Stimulated activated CD4-positive, alpha-beta T cell treated with anti-CD3 and anti-CD28 coated beads, Interleukin-1b, Interleukin-23, amount 100 ng/mL, for 4 hours (primary cell): ENCODE data around the gene PTCH1.

Experiments used
- DNase-seq, 2 donors: peaks; one replicate each; pipeline ENCODE4 v3.0.0-alpha.2; 2020; ENCODE audit warnings: low read depth in 2 of 2

Gene PTCH1

DNA sequence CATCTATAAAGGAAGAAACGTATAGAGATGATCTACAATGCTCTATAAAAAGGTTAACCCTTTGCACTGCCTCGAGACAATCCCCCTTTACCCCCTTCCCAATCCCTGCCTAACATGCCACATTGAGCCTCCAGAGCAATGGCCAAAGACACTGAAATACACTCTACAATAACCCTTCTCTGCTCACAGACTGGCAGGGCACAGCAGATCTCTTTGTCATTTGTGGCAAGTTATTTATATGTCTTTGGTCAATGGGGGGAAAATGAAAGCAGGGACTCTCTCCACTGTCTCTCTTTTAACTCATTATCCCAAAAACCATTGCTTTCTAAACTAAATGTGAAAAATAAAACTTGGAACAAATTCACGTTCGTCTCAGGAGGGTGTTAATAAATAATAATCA lies 51.7 kb downstream of the PTCH1 start:
- DNase-seq: no peak

DNA sequence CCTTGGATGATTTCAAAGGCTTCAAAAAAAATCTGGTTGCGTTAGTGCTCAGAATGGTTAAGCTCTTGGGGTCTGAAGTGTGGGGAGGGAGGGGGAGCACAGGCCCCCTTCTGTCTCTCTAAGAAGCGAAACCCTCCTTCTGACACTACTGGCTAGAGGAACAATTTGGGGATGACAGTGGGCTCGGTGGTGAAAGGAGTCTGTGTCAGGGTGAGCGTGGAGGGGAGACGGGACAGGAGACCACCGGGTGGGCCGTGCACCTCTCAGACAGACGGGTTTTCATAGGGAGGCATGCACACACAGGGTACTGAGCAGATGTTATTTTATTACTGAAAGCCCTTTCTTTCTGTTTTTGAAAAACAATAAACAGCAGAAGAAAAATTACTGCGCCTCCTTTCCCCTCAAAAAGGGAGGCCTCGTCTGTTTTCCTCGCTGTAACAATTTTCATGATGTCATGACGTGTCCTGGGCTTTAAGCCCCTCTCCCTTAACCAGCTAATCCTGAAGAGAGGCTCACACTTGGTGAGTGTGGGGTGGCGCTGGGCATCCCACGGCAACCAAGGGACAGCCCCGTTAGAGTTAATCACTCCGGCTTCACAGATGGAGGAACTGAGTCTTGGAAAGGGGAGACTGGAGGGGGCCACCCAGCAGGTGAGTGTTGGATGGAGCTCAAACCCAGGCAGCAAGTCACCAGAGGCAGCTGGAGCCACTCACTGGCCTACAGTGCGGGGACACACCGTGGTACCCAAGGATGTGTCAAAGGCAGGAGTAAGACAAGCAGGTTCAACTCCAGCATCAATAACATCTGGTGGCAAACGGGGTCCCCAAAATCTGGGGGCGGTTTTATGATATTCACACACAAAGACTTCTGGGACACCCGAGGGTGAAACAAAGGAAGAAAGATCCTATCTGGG lies 53.4 kb downstream of the PTCH1 start:
- DNase-seq: no peak

DNA sequence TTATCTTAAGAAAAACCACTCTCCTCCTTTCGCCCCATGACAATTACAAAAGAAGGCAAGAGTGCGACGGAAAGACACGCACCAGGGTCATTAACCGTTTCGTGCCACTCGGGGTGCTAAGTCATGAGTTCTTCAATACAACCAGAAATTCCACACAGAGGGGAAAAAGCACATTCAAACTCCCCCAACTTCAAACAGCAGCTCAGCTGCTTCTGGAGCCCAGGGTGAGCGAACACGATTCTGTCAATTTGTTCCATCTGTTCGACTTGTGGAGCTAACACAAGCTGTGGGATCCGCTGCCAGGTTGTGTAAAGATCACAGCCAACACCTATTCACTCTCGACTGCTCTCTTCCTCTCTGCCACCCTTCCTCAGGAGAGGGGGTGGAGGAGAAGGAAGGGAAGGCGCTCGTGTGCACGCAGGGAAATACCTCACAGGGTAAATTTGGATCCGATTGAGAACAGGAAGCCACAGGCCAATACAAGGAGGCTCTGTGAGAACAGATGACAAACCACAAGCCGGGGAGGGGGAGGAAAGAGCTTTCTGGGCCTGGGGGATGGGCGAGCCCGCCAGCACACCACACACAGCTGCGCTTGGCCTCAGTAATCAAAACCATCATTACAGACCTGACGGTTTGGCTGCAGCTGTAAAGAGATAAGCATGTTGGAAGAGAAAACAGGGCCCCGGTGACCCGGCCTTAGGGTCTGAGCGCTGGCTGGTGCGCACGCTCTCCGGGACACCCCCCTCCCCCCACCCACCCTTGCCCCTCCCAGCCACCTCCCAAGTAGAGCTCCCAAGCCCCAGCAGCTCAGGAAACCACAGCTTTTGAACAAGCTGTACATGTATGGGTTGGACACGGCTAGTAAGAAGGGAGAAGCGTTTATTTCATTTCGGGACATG lies 54.3 kb downstream of the PTCH1 start:
- DNase-seq: peak; percentile 49 to 55

DNA sequence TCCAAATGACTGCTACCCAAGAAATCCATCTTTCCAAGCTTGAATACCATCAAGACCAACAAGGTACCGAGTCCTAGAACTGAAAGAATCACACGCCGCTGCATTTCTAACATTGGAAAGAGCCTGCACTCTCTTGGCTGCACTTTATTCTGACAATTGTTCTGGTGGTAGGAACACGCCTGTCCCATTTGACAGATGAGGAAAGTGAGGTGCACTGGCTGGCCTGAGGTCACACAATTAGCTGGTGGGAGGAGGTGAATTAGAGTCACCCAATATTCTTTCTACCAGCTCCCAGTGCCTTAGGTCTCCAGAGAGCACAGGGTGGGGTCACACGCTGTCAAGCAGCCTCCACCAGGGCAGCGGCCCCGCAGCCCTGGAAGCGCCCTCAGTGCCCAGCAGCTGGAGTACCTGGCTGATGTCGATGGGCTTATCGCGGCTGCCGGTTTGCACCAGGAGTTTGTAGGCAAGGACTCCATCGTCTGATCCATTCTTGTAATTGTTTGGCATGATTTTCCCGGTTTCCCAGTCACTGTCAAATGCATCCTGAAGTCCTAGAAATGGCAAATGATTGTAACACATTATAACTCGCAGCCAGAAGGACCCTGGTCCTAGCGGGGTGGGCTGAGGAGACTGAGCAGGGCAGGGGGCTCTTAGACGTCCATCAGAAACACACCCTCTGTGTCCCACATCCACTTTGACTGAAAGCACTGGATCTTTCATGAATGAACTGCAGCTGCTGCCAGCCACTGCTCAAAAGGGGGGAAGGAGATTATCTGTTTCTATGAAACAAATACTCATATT lies 55.1 kb downstream of the PTCH1 start:
- DNase-seq: no peak

DNA sequence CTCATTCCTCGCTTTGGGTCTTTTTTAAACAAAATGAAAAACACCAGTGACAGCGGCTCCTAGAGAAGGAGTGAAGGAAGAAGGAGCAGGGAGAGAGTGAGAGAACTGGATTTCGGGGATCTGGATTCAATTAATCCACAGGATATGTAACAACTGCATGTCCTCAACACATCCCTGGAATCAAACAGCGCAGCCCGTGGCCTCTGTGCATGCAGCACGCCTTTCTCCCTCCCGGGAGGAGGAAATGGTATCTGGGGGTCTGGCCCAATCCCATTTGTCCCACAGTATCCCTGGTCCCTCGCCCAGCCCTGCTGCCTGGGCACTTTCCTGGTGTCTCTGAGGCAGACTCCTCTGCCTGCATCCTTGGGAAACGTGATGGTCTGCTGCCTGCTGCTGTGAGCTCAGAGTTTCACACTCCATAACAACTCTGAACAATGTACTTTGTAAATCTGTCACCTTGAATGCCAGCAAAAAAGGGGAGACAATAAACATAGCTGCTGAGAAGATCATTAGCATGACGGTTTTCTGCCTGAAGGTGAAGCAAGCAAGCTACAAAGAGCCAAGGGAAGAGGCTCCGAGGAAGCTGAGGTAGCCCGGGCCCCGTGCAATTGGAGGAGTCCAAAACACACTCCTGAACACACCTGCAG lies 56.1 kb downstream of the PTCH1 start:
- no peak for DNase-seq

DNA sequence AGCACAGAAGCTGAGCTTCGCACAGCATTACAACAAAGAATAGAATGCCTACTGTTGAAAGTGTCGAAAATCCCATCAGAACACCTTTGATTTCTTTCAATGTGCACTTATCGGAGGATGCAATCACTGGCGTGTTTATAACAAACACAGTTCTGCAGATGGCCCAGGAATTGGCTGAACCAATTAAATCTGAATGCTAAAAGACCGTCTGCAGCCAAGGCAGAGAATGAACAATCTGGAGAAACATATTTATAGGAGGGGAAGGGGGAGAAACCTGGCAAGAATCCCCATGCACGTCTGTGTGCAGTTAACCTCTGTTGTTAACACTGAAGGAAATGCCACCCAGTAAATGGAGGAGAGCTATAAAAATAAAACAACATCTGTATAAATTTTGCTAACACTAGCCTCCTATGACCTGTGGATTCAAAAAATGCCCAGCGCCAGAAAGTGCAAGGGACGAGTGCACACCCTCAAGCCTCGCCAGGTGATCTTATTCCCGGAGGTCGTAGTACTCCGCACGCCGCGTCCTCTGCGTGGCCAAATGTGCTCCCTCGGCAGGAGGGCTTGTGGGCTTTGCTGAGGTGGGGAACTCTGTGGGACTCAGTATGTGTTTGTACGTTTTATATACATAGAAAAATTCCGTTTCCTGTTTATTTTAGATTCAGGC lies 56.8 kb downstream of the PTCH1 start:
- no peak for DNase-seq

DNA sequence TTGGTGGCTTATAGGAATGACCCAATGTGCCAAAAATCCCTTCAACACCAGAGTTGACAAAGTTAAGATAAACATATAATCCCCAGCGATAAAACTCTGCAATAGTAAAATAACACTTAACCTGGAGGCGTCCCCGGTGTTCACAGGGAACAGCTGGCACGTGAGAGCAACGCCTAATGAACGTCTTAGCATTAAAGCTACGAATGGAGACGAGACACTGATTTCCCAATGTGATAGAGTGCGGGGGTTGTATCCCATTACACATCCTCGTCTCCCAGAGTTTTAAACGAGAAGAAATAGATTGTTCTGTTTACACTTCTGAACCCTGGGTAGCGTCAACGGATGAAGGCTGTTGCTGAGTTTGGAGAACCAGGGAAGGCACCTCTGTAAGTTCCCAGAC lies 57.6 kb downstream of the PTCH1 start:
- no peak for DNase-seq

DNA sequence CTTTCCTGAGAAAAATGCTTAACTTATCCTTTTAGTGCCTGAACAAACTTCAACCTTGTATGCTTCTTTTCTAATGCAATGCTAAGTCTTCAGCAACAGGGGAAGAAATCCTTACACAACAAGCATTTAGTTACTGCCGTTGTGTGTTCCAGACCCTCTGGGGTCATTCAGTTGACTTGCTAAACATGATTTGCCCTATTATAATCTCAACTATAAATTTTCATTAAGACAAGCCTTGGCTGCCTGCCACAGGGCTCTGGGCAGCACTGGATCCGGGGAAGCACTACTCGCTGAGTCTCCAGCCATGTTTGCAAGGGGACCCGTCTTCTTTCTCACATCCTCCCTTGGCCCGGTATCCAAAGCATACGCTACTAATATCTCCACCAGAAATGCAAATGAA lies 58.1 kb downstream of the PTCH1 start:
- DNase-seq: no peak

DNA sequence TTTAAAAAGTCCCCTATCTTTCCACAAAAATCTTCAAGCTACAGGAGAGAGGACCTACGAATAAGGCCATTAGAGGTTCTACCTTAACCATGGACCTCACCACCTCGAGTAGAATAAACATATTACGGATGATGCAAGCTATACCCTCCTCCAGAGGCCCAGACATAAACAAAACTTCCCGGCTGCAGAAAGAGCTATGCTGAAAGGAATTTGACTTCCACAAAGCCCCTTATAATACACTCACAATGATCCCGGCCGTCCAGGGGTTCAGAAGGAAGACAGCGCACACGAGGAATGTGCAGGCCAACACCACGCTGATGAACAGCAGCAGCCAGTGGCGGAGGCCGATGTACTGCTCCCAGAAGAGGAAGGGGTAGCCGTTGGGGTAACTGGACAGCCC lies 59.0 kb downstream of the PTCH1 start:
- DNase-seq: no peak

DNA sequence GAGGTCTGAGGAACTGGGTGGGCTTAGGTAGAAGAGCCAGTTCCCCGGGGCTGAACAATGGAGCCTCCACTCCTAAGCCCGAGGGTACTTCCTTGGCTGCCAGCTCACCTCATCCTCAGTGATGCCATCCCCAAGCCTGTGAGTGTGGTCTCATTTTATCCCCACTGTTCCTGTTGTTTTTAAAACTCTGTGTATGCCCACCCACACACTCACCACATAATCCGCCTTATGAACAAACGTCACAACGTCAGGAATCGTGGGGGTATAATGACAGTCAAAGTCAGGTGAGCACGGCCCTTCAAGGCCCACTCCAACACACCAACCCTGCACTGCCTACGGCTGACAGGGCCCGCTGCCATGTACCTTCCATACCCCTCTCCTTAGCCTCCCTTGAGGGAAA lies 61.1 kb downstream of the PTCH1 start:
- DNase-seq: no peak

DNA sequence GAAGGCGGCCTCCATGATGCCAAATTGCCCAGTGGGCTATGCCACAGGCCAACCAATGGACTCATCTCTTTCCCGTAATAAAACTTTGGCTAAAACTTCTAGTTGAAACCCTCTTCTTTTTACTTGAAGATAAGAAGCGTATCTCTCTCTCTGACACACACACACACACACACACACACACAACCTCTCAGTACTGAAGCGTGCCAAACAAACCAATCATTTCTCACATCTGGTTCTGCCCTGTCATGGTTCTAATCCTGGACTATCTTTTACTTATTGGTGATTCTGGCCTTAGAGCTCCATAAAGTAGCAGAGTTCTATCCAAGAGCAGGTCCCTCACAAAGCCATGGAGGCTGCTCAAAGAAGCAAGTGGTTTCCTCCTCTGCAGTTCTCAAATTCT lies 64.6 kb downstream of the PTCH1 start:
- no peak for DNase-seq

DNA sequence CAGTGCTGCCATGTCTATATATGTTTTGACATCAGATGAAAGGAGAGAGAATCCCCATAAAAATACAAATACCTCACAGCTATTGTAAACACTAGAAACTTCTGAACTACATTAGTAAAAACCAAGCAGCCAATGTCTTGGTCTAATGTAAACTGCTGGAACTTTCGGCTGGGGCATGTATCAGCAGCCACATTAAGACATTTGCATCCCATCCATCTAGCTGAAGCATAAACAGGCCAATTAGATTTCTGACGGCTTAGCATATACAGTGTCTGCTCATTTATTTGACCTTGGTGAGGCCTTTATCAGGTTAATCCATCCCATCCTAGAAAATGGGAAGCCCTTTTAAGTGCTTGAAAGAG lies 65.7 kb downstream of the PTCH1 start:
- no peak for DNase-seq

DNA sequence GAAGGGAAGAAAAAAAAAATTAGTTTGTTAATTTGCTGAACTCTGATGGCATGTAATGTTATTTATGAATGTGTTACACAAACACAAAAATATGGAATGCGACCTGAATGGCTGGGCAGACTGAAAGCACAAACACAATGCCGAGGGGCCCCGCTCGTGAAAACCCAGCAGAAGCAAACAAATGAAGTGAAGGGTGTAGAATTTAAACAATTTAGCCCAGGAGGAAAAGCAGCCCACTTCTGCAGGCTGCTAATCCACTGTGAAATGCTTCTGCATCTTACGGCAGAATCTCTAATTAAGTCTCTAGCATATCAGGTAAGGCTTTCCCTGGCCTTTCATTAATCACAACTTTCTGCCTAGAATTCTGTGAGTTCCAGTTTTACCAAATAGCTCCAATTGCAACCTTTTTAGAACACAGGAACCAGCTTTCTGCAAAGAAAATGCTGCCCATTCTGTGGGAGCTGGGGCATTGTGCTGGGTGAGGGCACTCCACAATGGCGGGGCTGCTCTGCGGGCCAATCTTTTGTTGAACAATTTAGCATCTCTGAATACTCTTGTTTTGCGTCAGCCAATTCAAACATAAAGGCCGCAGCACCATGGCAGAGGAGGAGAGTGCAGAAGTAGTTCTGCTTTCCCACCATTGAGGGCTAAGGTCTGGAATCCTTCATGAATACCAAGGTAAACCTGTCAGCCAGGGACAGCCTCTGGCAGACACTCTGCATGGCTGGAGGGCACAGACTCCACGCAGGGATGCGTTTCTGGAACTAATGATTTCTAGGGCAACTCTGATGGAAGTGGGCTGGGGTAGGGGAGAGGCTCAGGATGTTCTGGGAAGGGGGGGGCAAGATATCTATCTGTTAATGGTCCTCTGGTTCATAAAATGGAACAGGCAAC lies 66.4 kb downstream of the PTCH1 start:
- DNase-seq: no peak

DNA sequence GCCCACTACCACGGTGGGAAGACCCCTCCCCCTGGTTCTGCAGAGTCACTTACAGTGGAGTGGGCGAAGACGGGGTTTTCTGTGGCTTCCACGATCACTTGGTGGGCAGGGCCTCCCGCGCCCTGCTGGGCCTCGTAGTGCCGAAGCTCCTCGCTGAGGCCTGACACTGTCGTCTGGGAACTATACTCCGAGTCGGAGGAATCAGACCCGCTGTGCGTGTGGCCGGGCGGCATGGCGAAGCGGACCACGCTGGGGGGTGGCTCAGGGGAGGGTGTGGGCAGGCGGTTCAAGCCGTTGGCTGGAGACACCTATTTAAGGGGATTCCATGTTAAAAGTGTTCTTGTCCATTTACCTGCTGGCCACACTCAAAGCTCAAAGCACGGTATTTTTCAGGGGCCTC lies 67.8 kb downstream of the PTCH1 start:
- DNase-seq: no peak

DNA sequence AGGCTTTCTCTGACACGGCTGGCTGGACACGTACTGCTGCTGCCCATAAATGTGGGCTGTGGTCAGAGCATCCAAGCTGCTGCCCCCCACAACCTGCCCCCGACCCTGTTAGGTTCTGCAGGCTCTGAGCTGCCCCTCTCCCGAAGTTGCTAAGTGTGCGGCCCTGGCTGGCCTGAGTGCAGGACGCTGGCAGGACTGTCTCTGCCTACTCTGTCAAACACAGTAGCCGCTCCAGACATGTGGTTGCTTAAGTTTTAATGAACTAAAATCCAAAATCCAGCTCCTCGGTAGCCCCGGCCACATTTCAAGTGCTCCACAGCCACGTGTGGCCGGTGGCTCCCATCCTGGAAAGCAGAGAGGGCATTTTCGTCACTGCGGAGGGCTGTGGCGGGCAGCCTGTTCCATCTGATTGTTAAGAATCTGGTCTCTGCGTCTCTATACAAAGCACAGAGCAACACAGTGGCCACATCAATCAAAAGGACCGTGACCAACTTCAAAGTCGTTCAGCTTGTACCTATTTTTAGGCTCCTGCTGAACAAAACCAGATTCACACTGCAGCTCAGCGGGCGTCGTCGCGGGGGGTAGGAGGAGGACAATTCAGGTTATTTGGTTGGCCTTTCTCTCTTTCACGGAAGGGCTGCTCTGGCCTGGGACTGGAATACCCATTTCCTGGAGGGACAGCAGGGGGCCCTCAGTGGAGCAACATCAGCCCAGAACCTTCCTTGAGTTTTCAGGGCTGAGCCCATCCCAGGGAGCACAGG lies 68.9 kb downstream of the PTCH1 start:
- no peak for DNase-seq

DNA sequence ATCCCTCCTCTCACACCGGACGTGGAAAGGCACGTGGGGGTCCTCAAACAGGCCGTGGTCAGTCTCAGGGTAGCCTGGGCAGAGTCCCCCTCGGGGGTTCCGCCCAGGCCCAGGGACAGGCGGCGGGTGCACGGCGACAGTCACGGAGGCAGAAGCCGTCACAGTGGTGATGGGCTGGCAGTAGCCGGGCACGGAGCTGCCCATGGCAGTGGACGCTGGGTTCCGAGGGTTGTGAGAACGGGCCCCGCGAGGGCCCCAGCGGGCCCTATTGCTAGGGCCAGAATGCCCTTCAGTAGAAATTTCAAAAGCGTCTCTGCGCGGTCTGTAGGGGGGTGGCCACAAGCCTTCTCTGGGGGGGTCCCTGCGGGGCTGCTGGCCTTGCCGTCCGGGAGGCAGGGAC lies 69.8 kb downstream of the PTCH1 start:
- no peak for DNase-seq

DNA sequence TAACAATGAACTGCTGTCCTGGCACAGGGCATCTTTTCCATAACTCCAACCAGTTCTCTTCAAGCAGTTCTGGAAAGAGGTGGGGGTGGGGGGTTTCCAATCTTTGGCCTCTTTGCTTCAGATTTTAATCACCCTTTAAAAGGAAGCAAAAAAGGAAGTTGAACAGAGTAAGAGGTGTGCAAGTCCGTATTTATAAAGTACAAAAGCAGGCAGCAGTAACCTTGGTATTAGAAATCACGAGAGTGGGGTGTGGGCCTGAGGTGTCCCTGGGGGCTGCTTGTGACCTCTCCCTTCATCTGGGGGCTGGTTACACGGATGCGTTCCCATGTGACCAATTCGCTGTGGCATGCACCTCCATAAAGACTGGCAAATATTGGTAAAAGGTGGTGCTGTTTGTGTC lies 70.5 kb downstream of the PTCH1 start:
- DNase-seq: no peak

DNA sequence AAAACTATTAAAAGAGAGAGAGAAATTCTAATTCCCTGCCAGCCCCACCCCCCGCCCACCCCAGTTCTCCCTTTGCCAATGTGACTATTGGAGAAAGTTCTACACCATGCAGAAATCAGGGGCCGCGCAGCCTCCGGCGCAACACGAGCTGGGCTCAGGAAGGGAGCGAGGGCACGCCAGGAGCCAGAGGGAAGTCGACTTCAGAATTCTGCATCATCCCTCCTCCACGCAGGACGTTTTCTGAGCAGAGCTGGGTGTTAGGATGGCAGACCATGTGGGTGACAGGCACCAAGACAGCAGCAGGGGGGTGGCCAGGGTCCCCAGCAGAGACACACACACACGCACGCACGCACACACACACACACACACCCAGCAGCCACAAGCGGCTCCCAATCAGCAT lies 72.6 kb downstream of the PTCH1 start:
- no peak for DNase-seq

DNA sequence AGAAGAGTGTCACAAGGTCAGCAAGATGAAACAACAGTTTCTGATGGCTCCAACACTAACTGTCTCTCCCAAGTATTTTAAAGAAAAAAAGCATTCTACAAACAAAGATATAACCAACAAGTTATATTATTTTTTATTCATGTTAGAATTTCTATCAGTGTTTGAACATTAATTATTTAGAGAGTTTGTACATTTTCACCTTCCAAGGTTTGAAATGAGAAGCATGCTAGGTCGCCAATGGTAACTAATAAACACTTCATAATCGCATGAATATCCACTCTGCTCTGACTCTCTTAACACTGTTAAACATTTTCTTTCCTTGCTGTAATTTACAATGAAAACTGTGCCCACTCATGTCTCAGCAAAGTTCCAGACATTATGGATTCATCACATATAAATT lies 73.5 kb downstream of the PTCH1 start:
- DNase-seq: no peak
